ENCODE data around the gene SGMS1.

SGMS1 gene

DNA sequence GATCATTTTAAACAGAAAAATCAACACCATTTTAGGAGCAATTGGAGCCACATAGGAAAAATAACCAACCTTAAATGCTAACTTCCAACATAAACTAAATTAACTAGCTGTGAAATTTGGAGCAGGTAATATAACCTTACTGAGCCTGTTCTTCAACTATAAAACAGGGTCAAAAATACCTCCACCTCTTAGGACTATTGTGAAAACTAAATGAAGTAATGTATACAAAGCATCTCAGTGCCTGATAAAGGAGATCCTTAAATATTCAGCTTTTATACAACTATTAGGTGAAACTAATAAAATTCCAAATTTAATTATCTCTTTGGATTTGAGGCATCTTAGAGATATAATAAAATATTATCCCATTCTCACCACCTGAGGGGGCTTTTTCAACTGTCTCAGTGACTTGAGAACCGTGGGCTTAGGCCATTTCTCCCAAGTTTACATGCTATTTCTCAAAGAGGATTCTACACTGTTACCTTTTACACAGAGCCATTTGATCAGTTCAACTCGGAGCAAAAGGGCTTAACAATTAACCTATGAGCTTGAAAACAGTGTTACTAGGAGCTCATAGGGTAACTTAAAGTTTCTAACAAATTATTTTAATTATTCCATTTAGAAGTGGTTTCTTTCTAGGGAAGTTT, 207.5 kb downstream of the SGMS1 start:
- DNase-seq, result no peak

DNA sequence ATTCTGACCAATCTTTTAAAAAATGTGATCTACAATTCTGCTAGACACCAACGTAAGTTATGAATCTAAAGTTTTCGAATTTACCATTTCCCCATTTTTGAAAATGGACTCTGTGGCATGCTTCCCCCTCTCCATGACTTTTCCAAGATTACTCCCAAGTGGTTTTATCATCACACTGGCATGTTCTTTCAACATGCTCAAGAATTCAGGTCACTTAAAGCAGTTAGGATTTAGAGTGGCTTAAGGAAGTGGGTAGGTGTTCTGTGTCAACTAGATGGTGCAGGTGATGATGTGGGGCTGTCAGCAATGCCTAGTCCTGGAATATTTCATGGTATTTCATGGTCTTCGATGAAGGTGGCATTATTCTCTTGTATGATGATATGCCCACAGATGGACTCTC, 208.5 kb downstream of the SGMS1 start:
- DNase-seq, result no peak

DNA sequence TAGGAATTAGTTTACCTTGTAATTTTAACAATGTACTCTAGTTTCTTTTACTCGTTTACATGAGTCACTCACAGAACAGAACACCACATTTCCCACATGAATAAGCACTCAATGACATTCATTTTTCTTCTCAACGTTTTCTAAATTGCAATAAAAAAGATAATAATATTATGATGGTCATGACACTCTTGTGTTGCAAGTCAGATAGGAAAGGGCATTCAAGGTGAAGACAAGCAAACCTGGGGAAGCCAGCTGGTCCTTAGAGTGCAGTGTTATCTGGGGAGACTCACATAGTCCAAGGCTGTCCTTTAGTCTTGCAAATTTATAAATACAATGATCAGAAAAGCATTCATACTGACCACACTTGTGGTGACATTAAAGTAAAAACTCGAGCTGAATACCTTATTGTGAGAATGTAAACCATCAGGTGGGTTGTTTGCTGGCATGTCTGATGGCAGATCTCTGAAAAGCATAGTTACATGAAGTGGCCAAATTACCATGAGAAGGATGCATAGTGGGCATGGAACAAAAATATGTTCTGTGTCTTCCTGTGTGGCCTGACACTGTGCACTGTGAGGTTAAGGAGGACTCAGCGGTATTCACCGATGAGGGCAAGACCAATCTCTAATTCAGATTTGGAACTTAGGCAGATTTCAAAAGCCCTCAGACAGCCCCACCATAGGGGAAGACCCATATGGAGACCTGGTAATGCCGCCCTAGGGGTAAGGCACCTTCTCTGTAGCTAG, 213.5 kb downstream of the SGMS1 start:
- no peak for DNase-seq

DNA sequence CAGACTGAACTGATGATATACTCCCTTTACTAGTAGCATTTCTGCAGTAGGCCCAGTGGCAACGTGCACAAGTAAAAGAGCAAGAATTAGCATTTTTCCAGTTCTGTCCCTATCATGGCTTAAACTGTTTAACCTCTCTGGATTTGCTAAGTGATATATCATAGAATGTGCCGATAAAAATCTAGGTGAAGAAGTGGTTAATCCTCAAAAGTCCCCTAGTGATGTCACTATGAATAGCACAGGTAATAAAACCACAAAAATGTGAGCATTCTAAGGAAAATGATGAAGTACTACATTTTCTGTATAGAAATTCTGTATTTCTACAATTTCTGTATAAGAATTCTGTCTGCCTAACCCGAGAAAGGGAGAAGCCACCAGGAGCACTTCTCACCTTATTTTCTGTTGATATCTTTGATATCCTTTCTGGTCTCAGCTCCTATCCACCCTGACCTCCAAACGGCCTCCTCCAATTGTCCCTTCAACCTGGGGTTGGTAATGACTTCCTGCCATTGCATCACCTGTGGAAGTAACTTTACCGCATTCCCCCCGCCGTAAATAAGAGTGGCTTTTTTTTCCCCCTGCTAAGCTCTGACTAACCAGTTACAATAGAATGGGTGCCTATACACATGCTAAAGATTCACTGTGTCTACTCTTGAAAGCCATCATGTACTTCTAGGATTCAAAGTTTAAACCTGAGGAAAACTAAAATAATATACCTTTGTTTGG, 216.5 kb downstream of the SGMS1 start:
- no peak for DNase-seq

DNA sequence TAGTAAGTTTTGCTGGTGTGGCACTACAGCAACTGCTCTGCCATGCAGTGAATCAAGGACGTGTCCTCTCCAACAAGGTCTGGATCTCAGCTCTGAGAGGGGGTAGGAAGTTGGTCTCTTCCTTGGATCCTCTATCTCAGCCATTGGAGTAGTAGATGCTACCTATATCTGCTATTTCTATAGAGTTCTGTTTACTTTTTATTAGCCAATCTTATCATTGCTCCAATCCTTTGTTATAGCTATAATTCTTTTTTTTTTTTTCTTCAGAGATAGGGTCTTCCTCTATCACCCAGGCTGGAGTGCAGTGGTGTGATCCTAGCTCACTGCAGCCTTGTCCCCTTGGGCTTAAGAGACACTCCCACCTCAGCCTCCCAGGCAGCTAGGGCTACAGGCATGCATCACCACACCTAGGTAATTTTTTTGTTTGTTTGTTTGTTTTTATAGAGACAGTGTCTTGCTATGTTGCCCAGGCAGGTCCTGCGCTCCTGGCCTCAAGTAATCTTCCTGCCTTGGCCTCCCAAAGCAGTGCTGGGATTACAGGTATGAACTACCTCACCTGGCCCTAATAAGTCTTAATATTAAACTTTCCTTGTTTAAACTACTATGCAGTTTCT, 217.2 kb downstream of the SGMS1 start:
- DNase-seq, result no peak

DNA sequence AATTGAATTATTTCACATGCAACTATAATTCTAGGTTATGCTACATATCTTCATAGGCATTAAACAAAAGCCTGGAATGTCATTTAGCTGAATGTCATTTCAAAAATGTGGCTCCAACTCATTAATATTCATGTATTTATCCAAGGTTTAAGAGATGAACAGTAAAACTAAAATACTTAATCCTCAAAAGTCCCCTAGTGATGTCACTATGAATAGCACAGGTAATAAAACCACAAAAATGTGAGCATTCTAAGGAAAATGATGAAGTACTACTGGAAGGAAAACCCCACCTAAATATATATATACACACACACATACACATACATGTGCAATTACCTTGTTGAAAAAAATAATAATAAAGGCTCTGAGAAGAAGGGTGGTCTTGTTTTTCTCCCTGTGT, 218.0 kb downstream of the SGMS1 start:
- no peak for DNase-seq

DNA sequence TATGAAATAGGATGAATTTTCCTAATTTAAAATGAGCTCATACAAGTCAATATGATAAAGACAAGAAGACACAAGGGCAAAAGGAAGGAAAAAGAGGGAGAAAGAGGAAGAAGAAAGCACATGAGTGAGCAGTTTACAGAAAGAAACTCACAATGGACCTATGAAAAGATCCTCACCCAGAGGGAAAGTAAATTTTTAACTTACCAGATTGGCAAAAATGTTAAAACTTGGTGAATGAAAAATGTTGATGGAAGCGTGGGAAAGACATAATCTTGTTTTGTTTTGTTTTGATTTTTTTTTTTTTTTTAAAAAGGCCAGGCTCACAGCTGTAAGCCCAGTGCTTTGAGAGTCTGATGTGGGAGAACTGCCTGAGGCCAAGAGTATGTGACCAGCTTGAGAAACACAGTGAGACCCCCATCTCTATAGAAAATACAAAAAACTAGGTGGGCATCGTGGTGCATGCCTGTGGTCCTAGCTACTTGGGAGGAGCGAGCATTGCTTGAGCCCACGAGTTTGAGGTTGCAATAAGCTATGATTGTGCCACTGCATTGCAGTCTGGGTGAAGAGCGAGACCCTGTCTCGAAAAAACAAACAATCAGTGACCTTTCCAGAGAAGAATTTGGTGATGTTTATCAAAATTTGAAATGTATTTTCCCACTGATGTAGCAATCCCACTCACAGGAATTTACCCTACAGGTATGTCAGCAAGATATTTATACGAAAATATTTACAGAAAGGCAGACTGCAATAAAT, 219.6 kb downstream of the SGMS1 start:
- DNase-seq, result no peak

DNA sequence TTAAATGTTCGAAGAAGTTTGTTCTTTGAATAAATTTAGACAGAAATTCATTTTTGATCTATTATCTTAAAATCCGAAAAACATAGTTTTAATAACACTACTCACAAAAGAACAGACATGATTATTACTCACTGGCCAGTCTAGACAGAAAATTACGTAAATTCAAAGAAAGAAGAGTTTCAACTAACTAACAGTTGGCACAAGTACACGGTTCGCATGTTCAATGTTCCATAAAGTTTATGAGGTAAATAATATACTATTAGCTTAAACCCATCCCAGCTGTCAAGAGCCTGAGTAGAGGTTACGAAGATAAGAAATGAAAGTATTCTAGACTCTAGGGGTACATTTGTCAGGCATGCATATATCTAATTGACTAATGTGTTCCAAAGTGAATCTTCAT, 220.7 kb downstream of the SGMS1 start:
- DNase-seq, result no peak

DNA sequence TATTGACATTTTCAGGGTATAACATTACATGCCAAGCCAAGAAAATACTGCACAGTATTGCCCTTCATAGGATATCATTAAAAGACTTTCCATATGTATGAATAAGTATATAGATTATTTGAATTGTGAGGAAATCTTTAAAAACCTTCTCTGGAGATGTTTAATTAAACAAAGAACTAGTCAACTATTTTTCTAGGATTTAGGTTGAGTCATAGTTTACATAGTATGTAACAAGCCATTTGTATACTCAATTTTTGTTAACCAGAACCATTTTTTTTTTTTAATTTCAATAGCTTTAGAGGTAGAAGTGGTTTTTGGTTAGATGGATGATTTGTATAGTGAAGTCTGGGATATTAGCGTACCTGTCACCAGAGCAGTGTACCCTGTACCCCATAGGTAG, 221.3 kb downstream of the SGMS1 start:
- DNase-seq, result no peak

DNA sequence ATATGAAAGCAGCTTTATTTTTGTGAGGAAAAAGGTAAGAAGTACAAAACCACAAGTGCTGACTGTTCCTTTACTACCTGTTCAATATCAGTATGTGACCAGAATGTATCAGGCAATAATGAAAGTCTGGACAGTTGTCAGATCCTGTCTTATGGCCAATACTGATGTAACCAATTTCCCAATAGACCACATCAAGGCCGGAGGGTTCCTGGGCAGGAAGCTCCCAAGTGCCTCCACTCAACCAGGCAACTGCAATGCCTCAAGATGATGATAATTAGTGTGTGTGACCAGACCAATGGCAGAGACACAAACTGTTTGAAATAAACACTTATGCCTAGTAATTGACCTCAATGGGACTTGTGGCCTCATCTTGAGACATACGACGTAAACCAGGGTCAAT, 223.1 kb downstream of the SGMS1 start:
- no peak for DNase-seq

DNA sequence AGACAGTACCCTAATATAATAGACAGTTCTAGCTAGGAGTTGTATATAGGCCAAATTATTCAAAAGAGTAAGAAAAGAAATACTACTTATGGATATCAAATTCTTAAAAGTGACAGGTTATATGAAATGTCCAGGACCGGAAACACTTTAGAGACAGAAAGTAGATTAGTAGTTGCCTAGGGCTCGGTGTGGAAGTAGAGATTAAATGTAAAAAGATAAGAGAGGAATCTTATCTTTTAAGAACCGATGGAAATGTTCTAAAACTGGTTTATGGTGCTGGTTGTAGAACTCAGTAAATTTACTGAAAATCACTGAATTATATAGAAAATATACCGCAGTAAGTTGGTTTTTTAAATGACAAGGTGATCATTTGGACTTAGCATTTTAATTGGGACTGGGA, 224.9 kb downstream of the SGMS1 start:
- no peak for DNase-seq

DNA sequence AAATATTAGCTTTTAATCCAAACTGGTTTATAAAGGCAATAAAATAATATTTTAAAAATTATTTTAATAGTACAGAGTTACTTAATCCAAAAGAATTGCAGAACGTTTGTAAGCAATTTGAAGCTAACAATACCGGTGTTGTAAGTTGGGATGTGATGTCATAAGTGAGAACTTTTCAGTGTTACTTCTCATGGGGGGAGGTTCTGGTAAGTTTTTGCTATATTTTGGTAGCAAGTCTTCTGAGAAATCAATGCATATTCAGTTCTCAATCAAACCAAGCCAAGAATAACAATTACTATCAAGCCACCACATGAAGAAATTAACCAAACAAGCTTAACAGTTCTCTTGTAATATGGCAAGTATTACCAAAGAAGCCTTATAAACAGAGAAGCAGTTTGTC, 225.4 kb downstream of the SGMS1 start:
- DNase-seq, result no peak

DNA sequence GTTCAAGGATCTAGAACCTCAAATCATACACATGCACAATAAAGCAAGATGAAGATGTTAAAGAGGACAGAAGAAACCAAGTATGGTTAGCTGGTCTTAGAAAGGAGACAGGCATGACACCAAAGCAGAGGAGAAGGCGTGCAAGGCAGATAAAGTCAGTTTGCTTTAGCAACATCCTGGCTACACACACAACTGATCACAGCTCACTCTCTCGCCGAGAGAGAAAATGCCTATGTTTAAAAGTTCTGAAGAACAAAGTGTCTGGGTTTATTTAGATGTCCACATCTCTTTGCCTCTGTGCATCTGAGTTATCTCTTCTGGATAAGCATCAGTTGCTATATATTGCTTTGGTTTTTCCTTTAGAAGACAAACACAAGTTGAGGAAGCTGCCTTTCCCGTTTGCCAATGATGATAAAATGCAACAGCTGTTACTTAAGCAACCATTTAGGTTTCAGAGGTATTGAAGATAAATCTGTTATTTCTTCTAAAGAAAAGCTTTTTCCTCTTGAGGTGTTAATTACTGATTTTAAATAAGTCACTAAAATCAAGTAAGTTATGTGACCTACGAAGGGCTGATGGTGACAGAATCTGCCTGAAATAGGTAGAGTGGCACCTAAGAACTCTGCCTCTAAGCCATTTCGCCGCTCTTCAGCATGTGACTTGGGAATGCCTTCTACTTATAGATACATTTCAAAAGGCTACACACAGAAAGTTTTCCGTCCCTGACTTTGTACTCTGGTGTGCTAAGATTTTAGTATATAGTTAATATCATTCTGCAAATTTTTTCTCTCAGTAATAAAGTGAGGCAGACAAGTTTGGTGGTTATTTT, 226.2 kb downstream of the SGMS1 start:
- DNase-seq, result no peak

DNA sequence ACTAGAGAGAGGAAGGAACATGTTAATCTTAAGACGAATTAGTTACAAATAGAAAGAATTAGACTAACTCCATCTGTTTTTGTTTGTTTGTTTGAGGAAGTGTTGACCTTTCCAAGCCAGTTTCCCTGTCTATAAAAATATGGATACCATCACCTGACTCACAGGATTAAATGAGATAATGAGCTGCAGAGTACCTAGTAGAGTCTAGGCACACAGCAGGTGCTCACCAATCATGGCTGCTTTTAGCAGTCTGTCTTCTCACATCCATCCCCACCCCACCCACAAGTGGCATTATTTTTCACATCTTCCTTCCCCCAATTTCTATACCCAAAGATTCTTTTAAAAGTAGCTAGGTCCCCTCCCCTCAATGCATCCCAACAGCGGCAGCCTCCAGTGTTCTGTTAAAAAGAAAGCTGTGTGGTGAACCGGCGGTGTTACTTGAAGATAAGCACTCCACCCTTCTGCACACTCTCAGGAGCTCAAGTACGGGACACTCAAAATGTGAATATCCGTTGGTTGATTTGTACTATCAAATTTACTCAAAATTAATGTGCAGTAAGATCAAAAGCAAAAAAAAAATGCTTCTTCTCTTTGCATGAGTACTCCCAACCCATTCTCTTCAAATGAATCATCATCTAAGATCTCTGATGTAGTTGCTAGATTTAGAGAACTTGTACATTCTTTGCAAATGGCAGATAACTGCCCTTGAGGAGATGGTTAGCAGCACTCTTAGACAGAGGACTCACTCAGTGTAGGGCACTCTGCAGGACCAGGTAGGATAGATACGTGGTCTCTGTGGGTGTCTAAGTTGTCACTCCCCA, 227.1 kb downstream of the SGMS1 start:
- DNase-seq, result no peak

DNA sequence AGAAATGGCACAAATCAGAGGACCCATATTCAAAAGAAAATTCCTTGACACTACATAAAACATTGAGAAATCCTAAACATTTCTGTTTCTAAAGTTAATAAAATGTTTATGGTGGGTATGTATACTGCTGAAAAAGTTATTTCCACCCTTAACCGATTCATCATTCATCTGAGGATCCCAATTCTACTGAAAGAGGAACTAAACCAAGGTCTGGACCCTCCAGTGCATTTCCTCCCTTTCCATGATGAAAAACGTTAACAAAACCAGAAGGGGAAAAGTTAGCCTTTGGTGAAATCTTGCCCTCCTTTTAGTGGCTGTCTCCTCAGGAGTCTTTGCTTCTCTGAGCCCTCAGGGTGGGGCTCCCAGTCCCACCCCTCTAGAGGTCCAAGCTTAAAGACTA, 227.9 kb downstream of the SGMS1 start:
- DNase-seq, result no peak

DNA sequence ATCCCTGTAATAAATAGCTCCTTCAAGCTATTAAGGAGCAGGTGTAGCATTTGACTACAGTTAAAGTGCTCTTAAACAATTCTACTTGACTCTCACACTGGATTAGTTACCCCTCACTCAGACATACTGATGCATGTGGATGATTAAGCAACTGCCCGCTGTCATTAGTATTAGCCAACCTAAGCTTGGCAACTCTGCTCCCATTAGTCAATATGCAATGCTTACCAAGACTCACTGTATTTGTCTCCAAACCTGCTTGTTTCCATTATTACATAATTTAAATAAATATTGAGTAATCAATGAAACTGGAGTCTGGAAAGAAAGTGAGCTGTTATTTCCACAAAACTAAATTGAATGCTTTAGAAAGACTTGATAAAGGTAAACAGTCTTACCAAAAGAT, 228.5 kb downstream of the SGMS1 start:
- no peak for DNase-seq

DNA sequence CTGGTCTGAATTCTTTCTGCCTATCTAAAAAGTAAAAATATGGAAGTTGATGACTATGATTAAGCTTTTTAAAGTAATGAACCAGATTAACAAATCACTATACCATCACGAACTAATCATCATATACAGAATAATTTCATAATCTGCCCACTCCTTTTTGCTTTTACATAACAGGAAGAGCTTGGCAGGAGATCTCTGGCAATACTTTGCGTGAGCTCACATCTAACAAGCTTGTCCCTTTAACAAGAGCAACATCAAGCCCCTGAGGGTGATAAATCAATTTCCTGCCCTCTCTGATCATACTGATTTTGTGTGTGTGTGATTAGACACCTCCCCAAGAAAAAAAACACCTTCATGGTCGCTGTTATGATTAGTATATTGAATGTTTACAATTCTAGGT, 228.9 kb downstream of the SGMS1 start:
- no peak for DNase-seq

DNA sequence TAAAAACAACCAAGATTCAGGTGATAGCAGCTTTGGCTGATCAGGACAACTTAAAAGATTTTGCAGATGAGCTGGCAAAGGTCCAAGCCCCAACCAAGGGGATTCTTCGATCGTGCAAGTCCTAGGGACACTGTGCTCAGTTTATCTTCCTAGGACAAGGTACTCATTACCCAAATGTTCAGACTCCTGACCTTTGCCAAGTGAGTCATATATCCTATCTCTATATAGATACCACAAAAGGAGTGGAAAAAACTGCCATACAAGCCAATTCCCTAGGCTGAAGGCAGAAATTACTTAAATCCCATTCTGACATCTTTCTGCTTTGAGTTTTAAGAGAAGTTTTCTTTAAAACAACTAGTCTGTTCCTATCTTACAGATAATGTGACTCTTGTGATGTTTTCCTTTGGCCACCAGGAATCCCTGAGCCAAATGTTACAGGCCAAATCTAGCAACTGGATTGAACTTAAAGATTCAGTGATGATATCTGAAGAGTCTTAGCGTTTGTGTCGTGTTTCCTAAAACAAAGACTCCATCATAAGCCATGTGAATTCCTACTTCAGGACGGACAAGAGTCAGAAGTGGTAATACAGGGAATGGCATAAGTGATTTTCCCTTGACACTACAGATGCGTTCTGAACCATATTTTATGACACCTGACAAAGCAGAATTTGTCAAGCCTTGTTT, 229.8 kb downstream of the SGMS1 start:
- no peak for DNase-seq

DNA sequence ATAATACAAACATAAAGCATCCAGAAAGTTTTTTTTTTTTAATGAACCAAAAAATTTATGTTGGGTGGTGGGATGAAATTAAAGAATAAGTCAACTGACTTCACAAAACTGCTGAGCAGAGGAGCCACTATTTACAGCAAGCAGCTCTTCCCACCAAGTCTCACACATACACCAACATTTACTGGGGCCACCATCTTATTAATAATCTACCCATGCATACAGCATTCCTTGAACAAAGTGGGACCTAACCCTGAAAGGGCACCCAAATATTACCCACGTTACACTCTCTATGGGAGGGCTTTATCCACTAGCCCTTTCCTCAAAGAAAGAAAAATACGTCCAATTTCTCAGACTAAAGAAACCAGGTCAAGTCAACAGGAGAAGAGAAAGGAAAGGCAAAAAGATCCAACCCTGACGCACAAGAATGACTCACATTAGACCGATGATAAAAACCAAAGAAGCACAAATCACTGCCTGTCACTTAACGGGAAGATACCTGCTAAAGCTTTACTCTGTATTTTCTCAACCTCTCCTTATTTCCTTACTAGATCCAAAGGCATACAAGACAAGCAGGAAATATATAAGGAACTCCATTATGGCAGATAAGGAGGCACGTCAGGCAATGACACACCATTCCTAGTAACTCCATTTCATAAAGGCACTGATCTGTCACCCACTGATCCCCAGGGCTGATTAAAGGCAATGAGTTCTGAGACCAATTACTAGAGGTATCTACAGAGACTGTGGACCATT, 230.6 kb downstream of the SGMS1 start:
- DNase-seq, result no peak

DNA sequence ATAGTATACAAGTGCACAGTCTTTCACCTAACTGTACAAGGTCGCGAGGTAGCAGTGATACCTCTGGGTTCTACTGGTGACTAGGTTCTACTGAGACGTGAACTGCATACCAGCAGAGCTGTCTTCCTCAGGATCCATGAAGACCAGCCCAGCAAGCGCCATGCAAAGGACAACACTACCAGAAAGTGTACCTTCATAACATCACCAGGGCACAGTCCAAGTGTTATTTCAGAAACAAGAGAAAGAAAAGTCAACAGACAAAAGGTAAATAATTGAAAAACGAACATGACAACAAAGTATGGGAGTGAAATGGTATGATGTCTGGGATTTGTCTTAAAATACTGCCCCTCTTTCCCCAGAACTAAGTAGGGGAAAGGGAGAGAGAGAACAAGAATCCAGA, 231.3 kb downstream of the SGMS1 start:
- no peak for DNase-seq

Data from stimulated activated CD4-positive, alpha-beta T cell treated with anti-CD3 and anti-CD28 coated beads, Interleukin-4, amount 100 ng/mL, for 1 hour (primary cell).